Small intestine (tissue), 7 donors: ENCODE measurements around the gene TCEA2. TPM values are rescaled to one million over a fixed set of nuclear protein-coding genes. Genes with fewer than 3 reads are reported as not detected.

ENCODE experiments used
- DNase-seq, 2 donors: peaks; one replicate each; pipeline versions ENCODE4 v3.0.0 to v3.0.0-alpha.2; 2013
- FAIRE-seq: peaks from 2 replicates; lab custom pipeline; 2012; peaks lifted over from hg19 to GRCh38; lab: Jason Lieb, UNC
- H3K27ac ChIP-seq, 3 donors: one replicate each; pipeline ENCODE4 v1.5.1; 2013; ENCODE audit warnings: low read length in 2 of 3, mild to moderate bottlenecking in 2 of 3, control low read depth in 1 of 3, inconsistent platforms in 1 of 3, low read depth in 1 of 3, moderate library complexity in 1 of 3
- H3K27me3 ChIP-seq, 3 donors: one replicate each; pipeline ENCODE4 v1.6.1; 2013; ENCODE audit warnings: low read length in 3 of 3, inconsistent platforms in 1 of 3; ENCODE audit not compliant: control insufficient read depth in 3 of 3, insufficient read depth in 3 of 3
- H3K36me3 ChIP-seq, 3 donors: one replicate each; pipeline ENCODE4 v1.6.1; 2013; ENCODE audit warnings: low read length in 3 of 3, inconsistent platforms in 1 of 3, low read depth in 1 of 3, mild to moderate bottlenecking in 1 of 3, moderate library complexity in 1 of 3; ENCODE audit not compliant: control insufficient read depth in 3 of 3, insufficient read depth in 2 of 3
- H3K4me1 ChIP-seq, 3 donors: one replicate each; pipeline ENCODE4 v1.6.1; 2013; ENCODE audit warnings: low read length in 2 of 3, inconsistent platforms in 1 of 3, low read depth in 1 of 3, mild to moderate bottlenecking in 1 of 3, moderate library complexity in 1 of 3; ENCODE audit not compliant: control insufficient read depth in 3 of 3, insufficient read depth in 2 of 3
- H3K4me3 ChIP-seq, 3 donors: one replicate each; pipeline ENCODE4 v1.5.1; 2013; ENCODE audit warnings: low read length in 3 of 3, control low read depth in 1 of 3, inconsistent platforms in 1 of 3, low read depth in 1 of 3, mild to moderate bottlenecking in 1 of 3, moderate library complexity in 1 of 3
- H3K9me3 ChIP-seq, 2 donors: one replicate each; pipeline ENCODE4 v1.6.1; 2013; ENCODE audit warnings: low read depth in 1 of 2, low read length in 1 of 2; ENCODE audit not compliant: control insufficient read depth in 2 of 2, insufficient read depth in 1 of 2
- WGBS, 3 donors: extraction: QIAGEN DNeasy Blood & Tissue Kit; methylation state at CpG; one replicate each; pipeline ENCODE4 v1.1.7; 2013; 5-methylcytosine and 5-hydroxymethylcytosine counted together
- polyA plus RNA-seq, 4 donors: library from polyadenylated mRNA; stranded (reverse) in 3 of 4; unstranded in 1 of 4; fragments of 200-250 nt in 3 of 4; fragments of 120-200 nt in 1 of 4; gene quantifications; one replicate each; pipeline versions ENCODE4 v1.2.1 to v1.2.3, GENCODE V29; 2013
- donor health status: healthy with polysubstance abuse.
- donor health status: control.
- donor health status: control.
- donor health status: Bipolar disorder and iron deficiency.
- donor health status: healthy.

TCEA2 gene
- polyA plus RNA-seq, 4 donors, result 7.8 to 28.5 (median 12.6) TPM

- no peak for DNase-seq
- H3K4me3 ChIP-seq, result no peak overlapping the region
- WGBS, 3 donors, result 75 to 85% (median 77%) methylated on average over 9 of the region's 9 CpGs
- H3K36me3 ChIP-seq, result peaks cover 0 to 2% (median 0%) of the 10 kb centered on the region in 3 donors
- H3K27ac ChIP-seq, result no peak overlapping the region
- no peak for FAIRE-seq
- H3K9me3 ChIP-seq, result no peaks in the 10 kb centered on the region
- H3K27me3 ChIP-seq, result peaks cover 18 to 86% (median 34%) of the 10 kb centered on the region in 3 donors
- H3K4me1 ChIP-seq, result peaks cover 0 to 9% (median 3%) of the 10 kb centered on the region in 3 donors
Measured at GRCh38 chr20:64043768-64044167, 19.2 kb upstream of the TCEA2 start.

- H3K27me3 ChIP-seq, result peaks cover 24 to 81% (median 34%) of the 10 kb centered on the region in 3 donors
- peaks cover 0 to 5% (median 3%) of the 10 kb centered on the region in 3 donors for H3K4me1 ChIP-seq
- WGBS, 3 donors, result 55 to 64% (median 61%) methylated on average over 14 of the region's 14 CpGs
- H3K27ac ChIP-seq, result peak overlapping the region in 1 of 3 donors; percentile 32
- H3K4me3 ChIP-seq, result no peak overlapping the region
- no peaks in the 10 kb centered on the region for H3K9me3 ChIP-seq
- FAIRE-seq (no peak), DNase-seq (no peak)
- peaks cover 0 to 2% (median 0%) of the 10 kb centered on the region in 3 donors for H3K36me3 ChIP-seq
Measured at GRCh38 chr20:64044484-64045247, 18.3 kb upstream of the TCEA2 start.

GRCh38 chr20:64045346-64046011, 17.5 kb upstream of the TCEA2 start:
- H3K27me3 ChIP-seq, result peaks cover 25 to 81% (median 38%) of the 10 kb centered on the region in 3 donors
- no peak for DNase-seq

GRCh38 chr20:64047046-64047389, 16.0 kb upstream of the TCEA2 start:
- H3K27me3 ChIP-seq, result peaks cover 25 to 81% (median 38%) of the 10 kb centered on the region in 3 donors
- H3K9me3 ChIP-seq, result no peaks in the 10 kb centered on the region
- peak overlapping the region in 2 of 3 donors; percentile 13 to 17 for H3K4me3 ChIP-seq
- DNase-seq (no peak), FAIRE-seq (no peak)
- 78 to 90% (median 82%) methylated on average over 8 of the region's 8 CpGs for WGBS, 3 donors
- H3K36me3 ChIP-seq, result peaks cover 0 to 2% (median 0%) of the 10 kb centered on the region in 3 donors
- peak overlapping the region in 1 of 3 donors; percentile 61 for H3K27ac ChIP-seq
- H3K4me1 ChIP-seq, result peaks cover 0 to 7% (median 3%) of the 10 kb centered on the region in 3 donors

More at GRCh38 chr20:64045346-64046011, 17.5 kb upstream of the TCEA2 start:
- Histone ChIP-seq H3K36me3 (peaks cover 0 to 2% (median 0%) of the 10 kb centered on the region in 3 donors), H3K4me1 (peaks cover 0 to 7% (median 3%) of the 10 kb centered on the region in 3 donors), H3K4me3 (no peak overlapping the region), H3K9me3 (no peaks in the 10 kb centered on the region), H3K27ac (peak overlapping the region in 1 of 3 donors; percentile 32)
- WGBS, 3 donors, result 35 to 62% (median 43%) methylated on average over 11 of the region's 11 CpGs
- FAIRE-seq, result no peak

GRCh38 chr20:64047968-64048401, 15.0 kb upstream of the TCEA2 start:
- Histone ChIP-seq H3K4me1 (peaks cover 0 to 3% (median 3%) of the 10 kb centered on the region in 3 donors), H3K4me3 (peak overlapping the region in 2 of 3 donors; percentile 13 to 36), H3K27me3 (peaks cover 28 to 85% (median 42%) of the 10 kb centered on the region in 3 donors), H3K36me3 (peaks cover 0 to 2% (median 0%) of the 10 kb centered on the region in 3 donors), H3K27ac (no peak overlapping the region), H3K9me3 (no peaks in the 10 kb centered on the region)
- no peak for FAIRE-seq
- no peak for DNase-seq
- WGBS, 3 donors, result 10 to 14% (median 10%) methylated on average over 34 to 49 of the region's 49 CpGs

- H3K27ac ChIP-seq, result no peak overlapping the region
- 3 to 4% (median 4%) methylated on average over 44 to 101 of the region's 101 CpGs for WGBS, 3 donors
- peaks cover 28 to 85% (median 42%) of the 10 kb centered on the region in 3 donors for H3K27me3 ChIP-seq
- H3K4me3 ChIP-seq, result peak overlapping the region in 1 of 3 donors; percentile 36
- FAIRE-seq (no peak), DNase-seq (no peak)
- peaks cover 0 to 2% (median 0%) of the 10 kb centered on the region in 3 donors for H3K36me3 ChIP-seq
- H3K9me3 ChIP-seq, result no peaks in the 10 kb centered on the region
- H3K4me1 ChIP-seq, result peaks cover 0 to 3% (median 3%) of the 10 kb centered on the region in 3 donors
Measured at GRCh38 chr20:64048402-64049044, 14.5 kb upstream of the TCEA2 start.

- Histone ChIP-seq H3K4me3 (peak within 1 kb of the TSS in 1 of 3 donors; percentile 36), H3K4me1 (peaks cover 0 to 4% (median 3%) of the 10 kb centered on the region in 3 donors), H3K9me3 (no peaks in the 10 kb centered on the region), H3K36me3 (peaks cover 0 to 2% (median 0%) of the 10 kb centered on the region in 3 donors), H3K27ac (peak within 1 kb of the TSS in 1 of 3 donors; percentile 78), H3K27me3 (peaks cover 28 to 86% (median 44%) of the 10 kb centered on the region in 3 donors)
- FAIRE-seq (no peak), DNase-seq (peak in 1 of 2 donors; percentile 39)
- 1% methylated on average over 19 to 109 of the region's 111 CpGs for WGBS, 3 donors
Measured at GRCh38 chr20:64049060-64049877, 13.7 kb upstream of the TCEA2 start, which contains the start of gene SOX18. SOX18 (minus strand) TSS chr20:64049639; CDS start chr20:64049516, 123 bp downstream.
